ENCODE measurements around the gene PLEKHH2.

GRCh38 chr2:43611987-43612894 lies 24.8 kb upstream of the PLEKHH2 start:
- no peak for TF ChIP-seq RARB (CRISPR knock-in tag; IDR thresholded peaks at IDR 0.05)
- no peak for TF ChIP-seq CREB5 (CRISPR knock-in tag; IDR thresholded peaks at IDR 0.05; ENCODE audit: low read depth)
- no peak for TF ChIP-seq BACH2 (CRISPR knock-in tag; IDR thresholded peaks at IDR 0.05; ENCODE audit: borderline replicate concordance)
- no peak for TF ChIP-seq ESRRG (CRISPR knock-in tag; IDR thresholded peaks at IDR 0.05)
- TF ChIP-seq ARNTL (CRISPR knock-in tag; IDR thresholded peaks at IDR 0.05; ENCODE audit: borderline replicate concordance, low read depth) = no peak
- TF ChIP-seq TSHZ2 (CRISPR knock-in tag; IDR thresholded peaks at IDR 0.05) = no peak
- TF ChIP-seq ZFP3 (CRISPR knock-in tag; IDR thresholded peaks at IDR 0.05) = no peak
- no peak for TF ChIP-seq SNAI2 (CRISPR knock-in tag; IDR thresholded peaks at IDR 0.05)
- TF ChIP-seq CSDC2 (CRISPR knock-in tag; IDR thresholded peaks at IDR 0.05) = no peak
- no peak for TF ChIP-seq PATZ1 (CRISPR knock-in tag; IDR thresholded peaks at IDR 0.05; ENCODE audit: borderline replicate concordance)
- TF ChIP-seq ZNF565 (CRISPR knock-in tag; conservative IDR thresholded peaks at IDR 0.05; ENCODE audit: low read depth) = no peak
- TF ChIP-seq ISL1 (CRISPR knock-in tag; IDR thresholded peaks at IDR 0.05) = no peak
- no peak for TF ChIP-seq TCF4 (CRISPR knock-in tag; IDR thresholded peaks at IDR 0.05; ENCODE audit: borderline replicate concordance)
- TF ChIP-seq ZFP30 (CRISPR knock-in tag; IDR thresholded peaks at IDR 0.05) = no peak

Data from SK-N-SH treated with all-trans-retinoic acid at 6 μM for 48 hours (cell line).